Heart left ventricle (tissue), 13 donors: Measurements from ENCODE around the gene GJD4.

Source experiments
- POLR2A ChIP-seq, 2 donors: fragments of 450-650 bp; IDR thresholded peaks; one replicate each; pipeline ENCODE4 v1.6.1; 2017; ENCODE audit warnings: antibody characterized with exemption in 2 of 2, mild to moderate bottlenecking in 2 of 2, moderate library complexity in 2 of 2
- TF ChIP-seq, protein P1 (sequence below), 12 donors: fragments of 200-600 bp; sonication (generic) in 4 of 12; IDR thresholded peaks; one replicate each; pipeline versions ENCODE4 v1.5.0 to v1.8.0; 2018 to 2022; ENCODE audit warnings: antibody characterized with exemption in 12 of 12, mild to moderate bottlenecking in 5 of 12
- donor health status: ischemic (EF 13 %, LVEDD 7.1; RV severe dilation, severe dysfunction).
- donor health status: DM: no; HTN: yes; CAD: no.
- donor health status: DM: no; HTN: no; CAD: no.
- donor health status: ischemic (EF 25% LVEDD 6.9; RV normal size, moderate dysfunction).
- donor health status: ischemic (EF 25% LVEDD 5.7; RV mildly dilated, moderate dysfunction).
- donor health status: ischemic (EF 35%, LVEDD 5.7; RV mildly dilated, moderate dysfunction).
- donor health status: nonischemic (EF 11% LVEDD 7.7; RV severe dilation, severe dysfunction).
- donor health status: DM: yes; HTN: yes; CAD: no.
- donor health status: PGD.
- donor health status: ischemic (EF 29% LVEDD 5.4; RV normal size, mild dysfunction).
- donor health status: nonischemic (EF 23%, LVEDD 6.1; RV moderate dilation, normal function).

DNA sequence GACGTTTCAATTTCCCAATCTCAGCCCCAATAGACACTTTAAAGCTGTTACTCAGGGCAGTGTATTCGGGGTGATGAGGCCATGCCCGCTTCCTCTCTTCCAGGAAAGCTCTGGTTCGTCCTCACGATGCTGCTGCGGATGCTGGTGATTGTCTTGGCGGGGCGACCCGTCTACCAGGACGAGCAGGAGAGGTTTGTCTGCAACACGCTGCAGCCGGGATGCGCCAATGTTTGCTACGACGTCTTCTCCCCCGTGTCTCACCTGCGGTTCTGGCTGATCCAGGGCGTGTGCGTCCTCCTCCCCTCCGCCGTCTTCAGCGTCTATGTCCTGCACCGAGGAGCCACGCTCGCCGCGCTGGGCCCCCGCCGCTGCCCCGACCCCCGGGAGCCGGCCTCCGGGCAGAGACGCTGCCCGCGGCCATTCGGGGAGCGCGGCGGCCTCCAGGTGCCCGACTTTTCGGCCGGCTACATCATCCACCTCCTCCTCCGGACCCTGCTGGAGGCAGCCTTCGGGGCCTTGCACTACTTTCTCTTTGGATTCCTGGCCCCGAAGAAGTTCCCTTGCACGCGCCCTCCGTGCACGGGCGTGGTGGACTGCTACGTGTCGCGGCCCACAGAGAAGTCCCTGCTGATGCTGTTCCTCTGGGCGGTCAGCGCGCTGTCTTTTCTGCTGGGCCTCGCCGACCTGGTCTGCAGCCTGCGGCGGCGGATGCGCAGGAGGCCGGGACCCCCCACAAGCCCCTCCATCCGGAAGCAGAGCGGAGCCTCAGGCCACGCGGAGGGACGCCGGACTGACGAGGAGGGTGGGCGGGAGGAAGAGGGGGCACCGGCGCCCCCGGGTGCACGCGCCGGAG is 2.6 kb downstream of the GJD4 start:
- no peak for TF ChIP-seq POLR2A (IDR thresholded peaks at IDR 0.05)
- TF ChIP-seq, protein P1, sequence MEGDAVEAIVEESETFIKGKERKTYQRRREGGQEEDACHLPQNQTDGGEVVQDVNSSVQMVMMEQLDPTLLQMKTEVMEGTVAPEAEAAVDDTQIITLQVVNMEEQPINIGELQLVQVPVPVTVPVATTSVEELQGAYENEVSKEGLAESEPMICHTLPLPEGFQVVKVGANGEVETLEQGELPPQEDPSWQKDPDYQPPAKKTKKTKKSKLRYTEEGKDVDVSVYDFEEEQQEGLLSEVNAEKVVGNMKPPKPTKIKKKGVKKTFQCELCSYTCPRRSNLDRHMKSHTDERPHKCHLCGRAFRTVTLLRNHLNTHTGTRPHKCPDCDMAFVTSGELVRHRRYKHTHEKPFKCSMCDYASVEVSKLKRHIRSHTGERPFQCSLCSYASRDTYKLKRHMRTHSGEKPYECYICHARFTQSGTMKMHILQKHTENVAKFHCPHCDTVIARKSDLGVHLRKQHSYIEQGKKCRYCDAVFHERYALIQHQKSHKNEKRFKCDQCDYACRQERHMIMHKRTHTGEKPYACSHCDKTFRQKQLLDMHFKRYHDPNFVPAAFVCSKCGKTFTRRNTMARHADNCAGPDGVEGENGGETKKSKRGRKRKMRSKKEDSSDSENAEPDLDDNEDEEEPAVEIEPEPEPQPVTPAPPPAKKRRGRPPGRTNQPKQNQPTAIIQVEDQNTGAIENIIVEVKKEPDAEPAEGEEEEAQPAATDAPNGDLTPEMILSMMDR (IDR thresholded peaks at IDR 0.05) = no peak
